Epidermal melanocyte (primary cell): ENCODE measurements around the gene ELFN2.

ENCODE experiments used
- DNase-seq: peaks from one replicate; pipeline ENCODE4 v3.0.0; 2011; ENCODE audit warnings: low spot score; ENCODE audit not compliant: insufficient read length

Gene ELFN2

DNA sequence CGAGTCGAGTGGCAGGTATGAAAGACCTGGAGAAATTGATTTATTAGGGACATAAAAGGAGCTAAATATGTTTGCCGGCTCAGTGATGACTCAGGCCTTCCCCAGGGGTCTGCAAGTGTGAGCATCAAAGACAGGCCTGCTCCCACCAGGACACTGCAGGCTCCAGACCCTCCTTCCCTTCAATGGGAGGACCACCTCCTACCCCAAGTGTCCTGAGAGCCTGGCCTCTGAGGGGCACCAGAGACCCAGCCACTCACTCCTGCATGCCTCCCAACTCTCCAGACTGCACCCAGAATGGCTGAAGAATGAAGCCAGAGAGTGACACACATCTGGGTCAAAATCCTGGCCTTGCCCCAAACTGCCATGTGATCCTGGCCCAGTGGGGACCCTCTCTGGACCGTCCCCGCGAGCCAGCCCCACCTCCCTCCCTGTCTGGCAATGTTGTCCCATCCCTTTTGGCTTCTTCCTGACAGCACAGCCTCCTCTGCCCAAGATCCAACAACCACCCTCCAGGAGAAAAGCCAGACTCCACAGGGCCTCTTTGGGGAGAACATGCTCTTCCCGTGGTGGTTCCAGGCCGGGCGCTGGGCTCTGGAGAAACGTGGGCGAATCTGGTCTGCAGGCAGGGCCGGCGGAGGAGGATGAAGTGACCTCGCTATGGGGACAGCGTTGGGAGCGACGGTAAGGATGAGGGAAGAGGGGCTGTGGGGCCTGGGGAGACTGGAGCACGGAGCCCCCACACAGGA, 108.7 kb downstream of the ELFN2 start:
- DNase-seq: no peak
